Right forelimb (tissue), 1 donor: Measurements from ENCODE around the gene TECPR2.
"Not testable (repeated sequence)": the region's sequence is repeated elsewhere in the genome, so short reads cannot be mapped to it uniquely, and the experiment has no call there.

Source experiments
- DNase-seq: peaks from one replicate; pipeline ENCODE4 v3.0.0-alpha.2; 2018

The TECPR2 gene, protein sequence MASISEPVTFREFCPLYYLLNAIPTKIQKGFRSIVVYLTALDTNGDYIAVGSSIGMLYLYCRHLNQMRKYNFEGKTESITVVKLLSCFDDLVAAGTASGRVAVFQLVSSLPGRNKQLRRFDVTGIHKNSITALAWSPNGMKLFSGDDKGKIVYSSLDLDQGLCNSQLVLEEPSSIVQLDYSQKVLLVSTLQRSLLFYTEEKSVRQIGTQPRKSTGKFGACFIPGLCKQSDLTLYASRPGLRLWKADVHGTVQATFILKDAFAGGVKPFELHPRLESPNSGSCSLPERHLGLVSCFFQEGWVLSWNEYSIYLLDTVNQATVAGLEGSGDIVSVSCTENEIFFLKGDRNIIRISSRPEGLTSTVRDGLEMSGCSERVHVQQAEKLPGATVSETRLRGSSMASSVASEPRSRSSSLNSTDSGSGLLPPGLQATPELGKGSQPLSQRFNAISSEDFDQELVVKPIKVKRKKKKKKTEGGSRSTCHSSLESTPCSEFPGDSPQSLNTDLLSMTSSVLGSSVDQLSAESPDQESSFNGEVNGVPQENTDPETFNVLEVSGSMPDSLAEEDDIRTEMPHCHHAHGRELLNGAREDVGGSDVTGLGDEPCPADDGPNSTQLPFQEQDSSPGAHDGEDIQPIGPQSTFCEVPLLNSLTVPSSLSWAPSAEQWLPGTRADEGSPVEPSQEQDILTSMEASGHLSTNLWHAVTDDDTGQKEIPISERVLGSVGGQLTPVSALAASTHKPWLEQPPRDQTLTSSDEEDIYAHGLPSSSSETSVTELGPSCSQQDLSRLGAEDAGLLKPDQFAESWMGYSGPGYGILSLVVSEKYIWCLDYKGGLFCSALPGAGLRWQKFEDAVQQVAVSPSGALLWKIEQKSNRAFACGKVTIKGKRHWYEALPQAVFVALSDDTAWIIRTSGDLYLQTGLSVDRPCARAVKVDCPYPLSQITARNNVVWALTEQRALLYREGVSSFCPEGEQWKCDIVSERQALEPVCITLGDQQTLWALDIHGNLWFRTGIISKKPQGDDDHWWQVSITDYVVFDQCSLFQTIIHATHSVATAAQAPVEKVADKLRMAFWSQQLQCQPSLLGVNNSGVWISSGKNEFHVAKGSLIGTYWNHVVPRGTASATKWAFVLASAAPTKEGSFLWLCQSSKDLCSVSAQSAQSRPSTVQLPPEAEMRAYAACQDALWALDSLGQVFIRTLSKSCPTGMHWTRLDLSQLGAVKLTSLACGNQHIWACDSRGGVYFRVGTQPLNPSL (N-terminal part only)

DNA sequence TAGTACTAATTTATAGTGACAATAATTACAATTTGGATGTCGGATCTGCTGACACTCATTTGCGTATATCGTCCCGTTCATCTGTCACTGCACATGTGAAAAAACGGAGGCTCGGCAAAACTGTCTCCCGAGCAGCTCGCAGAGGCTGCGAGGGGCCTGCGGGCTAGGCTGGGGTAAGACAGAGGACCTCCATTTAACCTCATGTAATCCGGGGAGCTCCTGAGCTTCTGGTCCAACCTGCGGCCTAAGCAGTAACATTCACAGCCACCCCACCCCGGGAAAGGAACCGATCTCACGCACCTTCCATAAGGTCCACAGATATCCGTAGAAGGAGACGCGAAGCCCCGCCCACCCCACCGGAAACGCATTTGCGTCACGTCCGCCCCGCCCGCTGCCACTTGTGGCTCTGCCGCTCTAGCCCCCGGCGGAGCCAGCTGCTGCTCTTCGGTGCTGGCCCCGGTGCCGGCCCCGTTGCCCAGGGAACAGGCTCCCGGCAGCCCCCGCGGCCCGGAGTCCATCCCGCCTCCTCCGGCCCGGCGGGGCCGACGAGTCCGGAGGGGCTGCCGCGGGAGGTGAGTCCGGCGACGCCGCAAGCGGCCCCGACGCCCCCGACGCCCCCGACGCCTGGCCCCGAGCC is at the start of gene TECPR2, which contains the start of gene CINP:
TECPR2 (plus strand) TSS at position 397 of the 637 bp plus-strand sequence. CDS start 13,781 bp downstream, outside the sequence.
CINP (minus strand) TSS at position 346 of the 637 bp plus-strand sequence; CDS start at position 307, 39 bp downstream.
- peak; percentile 99 for DNase-seq

DNA sequence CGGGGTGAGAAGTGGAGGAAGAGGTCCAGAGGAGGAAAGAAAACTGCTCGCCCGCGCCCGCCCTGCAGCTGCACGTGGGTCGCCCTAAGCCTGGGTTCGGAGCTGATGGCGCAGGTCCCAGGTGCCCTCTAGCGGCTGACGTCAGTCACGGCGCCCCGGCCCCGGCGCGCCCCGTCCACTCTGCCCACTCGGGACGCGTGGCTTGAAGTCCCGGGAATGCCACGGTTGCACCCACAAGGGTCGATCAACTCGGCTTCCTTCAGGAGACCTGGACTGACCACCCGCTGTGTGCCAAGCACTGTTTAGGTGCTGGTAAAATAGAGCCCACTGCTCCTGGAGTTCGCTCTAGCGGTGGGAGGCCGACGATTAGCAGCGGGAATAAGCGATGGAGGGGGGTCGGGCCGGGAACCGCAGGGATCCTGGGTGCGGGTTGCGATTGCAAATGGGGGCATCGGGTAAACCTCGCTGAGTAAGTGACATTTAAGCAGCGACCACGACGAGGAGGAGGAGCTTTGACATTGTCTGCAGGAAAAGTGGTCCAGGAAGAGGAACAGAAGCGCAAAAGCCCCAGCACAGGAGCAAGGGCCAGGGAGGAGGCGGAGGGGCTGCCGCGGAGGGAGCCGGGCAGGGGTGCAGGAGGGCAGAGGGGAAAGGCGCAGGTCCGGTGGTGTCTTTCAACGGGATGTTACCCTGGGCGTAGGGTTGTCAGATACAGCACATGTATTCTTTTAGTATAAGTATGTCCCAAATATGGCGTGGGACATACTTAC is 48.3 kb upstream of the TECPR2 start:
- peak; percentile 91 for DNase-seq

DNA sequence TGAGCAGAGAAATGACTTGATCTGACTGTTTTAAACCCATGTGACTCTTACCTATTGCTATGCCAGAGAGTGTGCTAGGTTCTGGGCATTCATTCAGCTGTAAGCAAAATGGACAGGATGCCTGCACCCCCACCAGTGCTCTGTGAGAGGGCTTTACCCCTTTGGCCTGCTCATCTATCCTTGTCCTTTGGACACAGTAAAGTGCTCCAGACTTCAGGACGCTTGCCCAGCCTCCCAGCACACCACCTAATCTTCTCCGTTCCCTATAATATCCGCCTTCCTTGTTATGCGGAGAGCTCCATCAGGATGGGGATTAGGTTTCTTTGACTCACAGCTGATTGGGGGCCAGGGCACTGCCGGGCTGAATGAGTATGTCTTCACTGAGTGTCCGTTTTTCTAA is 47.6 kb upstream of the TECPR2 start:
- no peak for DNase-seq

DNA sequence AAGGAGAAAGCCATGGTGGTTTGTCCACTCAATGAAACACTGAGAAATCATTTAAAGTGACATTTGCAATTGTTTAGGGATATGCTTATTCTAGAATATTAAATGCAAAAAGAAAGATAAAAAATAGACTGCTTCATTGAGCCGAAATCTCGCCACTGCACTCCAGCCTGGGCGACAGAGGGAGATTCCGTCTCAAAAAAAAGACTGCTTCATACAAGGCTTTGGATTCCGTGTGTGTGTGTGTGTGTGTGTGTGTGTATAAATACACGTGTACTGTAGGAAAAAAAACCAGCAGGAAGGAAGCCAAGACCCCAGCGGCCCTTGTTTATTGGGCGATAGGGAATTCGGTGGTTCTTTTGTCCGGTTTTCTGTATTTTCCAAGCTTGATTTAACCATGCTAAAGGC is 46.4 kb upstream of the TECPR2 start:
- DNase-seq = no peak

DNA sequence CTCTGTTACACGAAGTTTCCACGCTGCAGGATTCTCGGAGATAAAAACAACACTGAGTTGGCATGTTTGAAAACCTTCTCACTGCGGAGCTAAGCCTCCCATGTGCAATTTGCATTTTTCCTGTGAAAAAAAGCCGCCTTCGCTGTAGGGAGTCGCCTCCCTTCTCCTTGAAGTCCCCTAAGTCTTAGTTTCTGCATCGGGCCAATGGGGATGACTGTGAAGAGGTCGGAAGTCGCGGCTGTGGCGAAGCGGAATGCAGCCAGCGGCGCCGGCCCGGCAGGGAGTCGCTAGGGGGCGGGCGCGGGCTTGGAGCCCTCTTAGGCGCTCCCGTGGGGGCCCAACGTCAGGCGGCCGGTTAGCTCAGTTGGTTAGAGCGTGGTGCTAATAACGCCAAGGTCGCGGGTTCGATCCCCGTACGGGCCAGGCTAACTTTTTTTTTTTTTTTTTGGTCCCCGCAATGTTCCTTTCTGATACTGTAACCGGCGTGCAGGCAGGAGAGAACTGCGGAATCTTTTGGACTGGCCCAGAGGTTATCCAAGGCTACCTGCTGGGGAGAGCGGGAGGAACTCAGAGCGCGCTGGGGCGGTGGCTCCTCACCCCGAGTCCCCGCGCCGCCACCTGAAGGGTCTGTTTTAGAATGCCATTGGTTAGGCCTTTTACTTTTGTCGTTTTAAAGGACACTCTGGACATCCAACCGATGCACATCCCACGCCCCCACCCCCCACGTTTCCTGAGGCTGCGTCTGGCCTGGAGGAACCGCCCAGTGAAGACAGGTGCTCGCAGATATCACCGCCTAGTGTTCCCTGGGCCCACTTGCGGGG is 45.8 kb upstream of the TECPR2 start:
- DNase-seq = peak; percentile 99

DNA sequence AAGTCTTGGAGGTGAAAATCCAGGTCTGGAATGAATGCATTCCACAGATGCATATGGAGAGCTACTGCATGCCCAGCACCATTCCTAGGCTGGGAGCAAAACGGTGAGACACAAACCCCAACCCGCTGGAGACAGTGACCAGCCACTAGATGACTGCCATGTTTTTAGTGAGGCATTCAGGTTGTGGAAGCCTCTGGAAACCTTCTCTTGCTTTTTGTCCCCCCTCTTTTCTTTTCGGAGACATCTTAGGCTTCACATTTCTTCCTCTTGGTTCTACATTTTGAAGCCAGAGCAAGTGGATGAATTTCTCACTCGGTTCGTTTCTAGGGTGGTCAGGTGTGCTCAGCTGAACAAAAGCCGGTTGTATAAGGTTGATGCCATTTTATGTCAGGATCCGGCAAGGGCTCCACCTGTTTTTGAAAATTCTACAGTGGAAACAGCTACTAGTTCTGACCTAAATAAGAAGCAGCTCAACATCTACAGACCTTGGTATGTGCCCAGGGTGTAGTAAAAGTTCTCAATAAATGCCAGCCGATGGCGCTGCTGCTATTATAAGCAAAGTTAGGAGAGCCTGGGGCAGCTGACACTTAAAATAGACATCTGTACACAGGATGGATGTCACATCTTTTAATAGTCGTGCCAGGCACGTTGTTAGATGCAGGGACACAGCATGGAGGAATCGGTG is 45.0 kb upstream of the TECPR2 start:
- no peak for DNase-seq

DNA sequence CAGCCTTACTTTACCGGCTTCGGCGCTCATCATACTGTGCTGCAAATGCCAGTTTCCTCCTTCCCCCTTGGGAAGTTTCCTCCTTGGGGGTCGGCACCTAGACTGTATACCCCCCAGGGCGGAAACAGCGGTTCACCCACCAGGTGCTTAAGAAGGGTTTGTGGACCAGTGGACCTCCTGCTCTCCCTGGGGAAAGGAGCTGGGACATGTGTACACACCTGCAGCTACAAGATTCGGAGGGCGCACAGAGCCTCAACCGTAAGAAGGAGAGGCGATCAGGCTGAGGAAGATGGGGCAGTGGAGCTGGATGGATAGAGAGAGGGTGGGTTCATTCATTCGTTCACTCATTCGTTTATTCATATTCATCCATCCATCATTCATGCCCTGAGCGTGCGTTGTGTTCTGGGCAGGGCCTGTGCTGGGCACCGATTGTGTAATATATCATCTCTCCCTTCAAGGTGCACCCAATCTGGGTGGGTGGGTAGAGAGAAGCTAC is 43.9 kb upstream of the TECPR2 start:
- DNase-seq = peak; percentile 54

DNA sequence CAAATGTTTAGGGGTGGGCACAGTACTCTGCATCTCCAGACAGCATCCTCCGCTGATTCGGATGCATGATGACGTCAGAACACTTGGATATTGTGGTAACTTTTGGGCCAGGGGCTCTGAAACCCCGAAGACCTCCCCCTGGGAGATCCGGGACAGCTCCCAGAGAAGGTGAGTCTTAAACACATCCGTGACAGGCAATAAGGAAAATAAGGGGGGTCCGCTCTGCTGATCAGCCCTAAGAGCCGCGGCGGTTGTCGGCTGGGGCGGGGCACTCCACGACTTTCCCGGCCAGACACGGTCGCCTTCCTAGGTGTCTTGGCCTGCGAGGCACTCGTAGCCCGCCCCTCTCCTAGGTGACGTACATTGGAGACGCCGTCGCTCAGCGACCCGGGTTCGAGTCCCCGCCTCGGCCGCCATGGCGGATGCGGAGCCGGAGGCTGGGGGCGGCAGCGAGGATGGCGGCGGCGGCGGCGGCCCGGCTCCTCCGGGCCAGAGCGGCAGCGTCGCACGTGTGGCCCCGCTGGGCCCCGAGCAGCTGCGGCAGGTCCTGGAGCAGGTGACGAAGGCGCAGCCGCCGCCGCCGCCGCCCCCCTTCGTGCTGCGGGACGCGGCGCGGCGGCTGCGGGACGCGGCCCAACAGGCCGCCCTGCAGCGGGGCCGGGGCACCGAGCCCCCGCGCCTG is 43.2 kb upstream of the TECPR2 start, which contains the start of gene ZNF839:
ZNF839 (plus strand) TSS at position 396 of the 682 bp plus-strand sequence; CDS start at position 416, 20 bp downstream.
- DNase-seq = peak; percentile 96

DNA sequence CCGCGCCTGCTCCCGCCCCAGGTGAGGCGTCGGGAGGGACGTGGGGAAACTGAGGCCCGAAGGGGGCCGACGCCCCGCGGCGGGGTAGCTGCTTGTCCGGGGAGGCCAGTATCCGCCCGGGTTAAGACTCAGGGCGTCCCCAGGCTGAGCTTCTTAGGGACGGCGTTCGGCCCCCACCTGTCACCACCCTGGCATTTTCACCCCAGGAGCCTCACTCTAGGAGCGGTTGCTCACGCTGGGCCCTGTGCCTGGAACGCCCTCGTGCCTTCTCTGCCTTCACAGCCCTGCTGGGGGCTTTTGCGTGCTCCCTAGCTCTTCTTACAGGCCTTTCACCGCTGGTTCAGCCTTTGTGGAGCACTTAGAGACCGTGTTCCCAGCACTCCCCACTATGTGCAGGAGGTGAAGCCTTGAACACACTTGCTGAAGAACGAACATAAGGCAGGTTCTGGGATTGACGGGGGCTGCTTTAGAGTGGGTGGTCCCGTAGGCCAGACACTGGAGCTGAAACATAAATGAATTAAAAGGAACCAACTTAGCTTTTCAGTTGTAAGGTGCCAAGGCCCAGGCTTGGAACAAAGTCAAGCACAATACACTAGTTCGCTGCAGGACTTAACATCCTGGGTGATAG is 42.6 kb upstream of the TECPR2 start:
- peak; percentile 63 for DNase-seq

DNA sequence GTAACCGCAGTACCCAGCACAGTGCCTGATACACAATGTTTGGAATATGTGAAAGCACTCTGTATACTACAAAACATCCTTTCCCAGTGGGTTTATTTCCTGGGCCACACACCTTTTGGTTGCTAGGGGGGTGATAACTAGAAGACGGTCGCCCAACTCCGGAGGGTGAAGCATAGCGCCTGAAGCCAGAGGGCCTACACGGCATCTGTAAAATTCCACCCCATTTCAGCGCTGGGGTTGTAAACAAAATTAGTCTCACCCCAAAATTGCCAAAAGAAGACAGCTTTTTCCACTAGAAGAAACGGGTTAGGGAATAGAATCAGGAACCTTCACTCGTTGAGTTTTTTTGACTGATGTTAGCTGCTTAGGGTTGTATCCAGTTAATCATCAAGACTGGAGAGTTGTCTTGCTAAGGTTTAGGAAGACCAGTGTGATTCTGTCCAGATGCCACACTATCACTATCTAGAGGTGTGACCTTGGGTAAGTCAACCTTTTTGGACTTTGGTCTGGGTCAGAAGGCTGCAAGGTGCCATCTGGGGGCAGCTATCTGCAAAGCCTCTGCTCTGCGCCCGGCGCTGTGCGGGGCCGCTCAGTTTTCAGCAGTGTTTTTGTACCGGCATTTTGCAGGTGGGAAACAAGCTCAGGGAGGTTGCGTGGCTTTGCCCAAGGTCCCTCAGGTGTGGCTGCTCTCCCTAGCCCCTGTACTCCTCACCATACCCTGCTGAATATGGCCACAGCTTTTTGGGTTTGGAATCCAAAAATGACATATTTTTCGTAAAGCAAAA is 41.9 kb upstream of the TECPR2 start:
- DNase-seq = no peak

DNA sequence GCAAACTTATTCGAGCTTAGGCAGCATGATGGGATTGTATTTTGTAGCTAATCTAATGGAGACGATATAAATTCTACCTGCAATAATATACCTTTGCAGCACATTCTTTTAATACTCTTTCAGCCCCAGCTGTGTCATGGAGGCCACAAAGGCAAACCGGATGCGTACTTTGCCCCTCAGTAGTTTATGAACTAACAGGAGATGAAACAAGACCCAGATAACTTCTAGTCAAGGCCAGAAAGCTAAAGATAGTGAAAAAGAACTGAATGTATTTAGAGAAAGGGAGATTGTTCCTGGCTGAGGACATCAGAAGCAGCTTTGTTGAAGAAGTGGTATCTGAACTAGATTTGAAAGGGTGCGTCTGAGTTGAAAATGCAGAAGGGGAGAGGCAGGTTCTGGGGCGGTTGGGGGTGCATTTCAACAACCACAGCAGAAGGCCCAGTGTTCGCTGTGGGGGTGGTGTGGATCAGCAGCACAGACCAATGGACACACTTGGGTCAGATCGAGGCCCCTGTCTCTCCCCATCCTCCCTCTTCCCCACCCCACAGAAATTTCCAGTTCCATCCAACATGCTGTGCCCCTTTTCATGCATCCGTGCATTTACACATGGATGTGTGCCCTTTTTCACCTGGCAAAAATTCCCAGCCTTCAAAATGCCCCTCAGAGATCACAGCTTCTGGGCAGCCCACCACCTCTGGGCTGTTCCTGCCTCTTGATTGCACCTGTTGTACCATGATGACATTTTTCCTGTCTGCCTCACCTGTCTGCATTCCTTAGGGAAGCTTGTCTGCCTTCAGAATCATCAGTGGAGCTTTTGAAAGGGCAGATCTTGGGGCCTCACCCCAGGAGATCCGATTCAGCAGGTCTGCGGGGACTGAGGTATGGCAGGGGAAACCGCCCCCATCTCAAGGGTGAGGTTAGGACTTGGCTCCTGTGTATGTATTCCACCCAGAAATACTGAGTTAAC is 41.0 kb upstream of the TECPR2 start:
- DNase-seq = no peak

DNA sequence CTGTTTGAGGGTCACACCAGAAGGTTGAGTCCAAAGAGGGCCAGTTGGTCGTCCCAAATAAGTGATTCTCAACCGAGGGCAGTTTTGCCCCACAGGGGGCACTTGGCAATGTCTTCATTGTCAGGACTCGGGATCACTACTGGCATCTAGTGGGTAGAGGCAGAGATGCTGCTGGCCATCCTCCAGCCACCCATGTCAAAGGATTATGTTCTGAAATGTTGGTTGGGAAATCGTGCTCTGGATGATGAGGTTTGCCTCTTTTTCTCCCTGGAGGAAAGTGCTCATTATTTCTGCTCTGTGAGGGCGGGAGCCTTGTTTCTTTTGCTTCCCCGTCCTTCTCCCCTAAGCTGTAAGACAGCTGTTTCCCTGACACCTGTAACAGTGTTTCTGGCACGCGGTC is 39.6 kb upstream of the TECPR2 start:
- DNase-seq = peak; percentile 52

DNA sequence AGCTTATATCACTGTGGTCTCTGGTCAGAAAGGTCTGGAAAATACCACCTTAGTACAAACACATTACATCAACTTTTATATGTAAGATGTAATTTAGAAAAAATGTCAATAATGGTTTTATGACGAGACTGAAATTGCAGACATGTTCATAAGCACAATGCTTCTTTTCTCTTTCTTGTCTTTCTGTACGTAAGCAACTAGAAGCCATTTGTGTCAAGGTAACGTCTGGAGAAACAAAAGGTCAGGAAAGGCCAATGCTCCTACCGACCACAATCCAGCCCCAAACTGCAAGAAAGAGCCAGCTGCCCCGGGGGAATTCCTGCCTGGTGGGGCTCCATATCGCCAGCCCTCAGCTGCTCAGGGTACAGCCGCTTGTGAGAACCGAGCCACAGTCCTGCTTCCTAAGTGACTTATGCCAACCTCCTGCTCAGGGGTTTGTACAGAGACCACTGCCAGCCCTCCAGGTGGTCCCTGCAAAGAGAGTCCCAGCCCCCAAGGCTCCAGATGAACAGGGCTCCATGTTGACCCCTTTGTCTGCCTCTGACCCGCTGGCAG is 36.9 kb upstream of the TECPR2 start:
- no peak for DNase-seq

DNA sequence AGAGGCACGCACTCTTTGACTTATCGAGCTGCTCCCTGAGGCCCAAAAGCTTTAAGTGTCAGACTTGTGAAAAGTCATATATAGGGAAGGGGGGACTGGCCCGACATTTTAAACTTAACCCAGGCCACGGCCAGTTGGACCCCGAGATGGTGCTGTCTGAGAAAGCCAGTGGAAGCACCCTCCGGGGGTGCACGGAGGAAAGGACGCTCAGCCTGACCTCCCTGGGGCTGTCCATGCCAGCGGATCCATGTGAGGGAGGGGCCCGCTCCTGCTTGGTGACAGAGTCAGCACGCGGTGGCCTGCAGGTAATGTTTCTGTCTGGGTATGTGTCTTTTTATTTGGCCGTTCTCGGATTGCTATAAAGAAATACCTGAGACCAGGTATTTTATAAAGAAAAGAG is 36.2 kb upstream of the TECPR2 start:
- no peak for DNase-seq

DNA sequence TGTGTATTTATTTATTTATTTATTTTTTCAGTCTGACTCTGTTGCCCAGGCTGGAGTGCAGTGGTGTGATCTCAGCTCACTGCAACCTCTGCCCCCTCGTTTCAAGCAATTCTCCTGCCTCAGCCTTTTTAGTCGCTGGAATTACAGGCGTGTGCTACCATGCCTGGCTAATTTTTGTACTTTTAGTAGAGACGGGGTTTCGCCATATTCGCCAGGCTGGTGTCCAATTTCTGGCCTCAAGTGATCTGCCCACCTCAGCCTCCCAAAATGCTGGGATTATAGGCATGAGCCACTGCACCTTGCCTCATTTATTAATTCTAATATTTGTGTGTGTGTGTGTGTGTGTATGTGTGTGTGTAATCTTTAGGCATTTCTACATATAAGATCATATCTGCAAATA is 33.4 kb upstream of the TECPR2 start:
- DNase-seq = not testable (repeated sequence)

DNA sequence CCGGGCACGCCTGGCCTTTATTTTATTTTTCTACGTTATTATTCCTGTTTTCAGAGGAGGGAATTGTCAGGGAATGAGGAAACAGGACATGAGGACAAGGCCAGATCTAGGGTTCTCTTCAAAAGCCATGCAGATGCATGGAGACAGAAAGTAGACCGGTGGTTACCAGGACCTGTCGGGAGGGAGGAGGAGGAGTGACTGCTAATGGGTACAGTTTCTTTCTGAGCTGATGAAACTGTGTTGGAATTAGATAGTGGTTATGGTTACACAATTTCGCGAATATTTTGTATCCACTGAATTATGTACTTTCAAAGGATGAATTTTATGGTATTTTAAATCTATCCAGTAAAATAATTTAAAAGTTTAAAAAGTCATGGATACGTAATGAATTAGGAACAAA is 31.9 kb upstream of the TECPR2 start:
- no peak for DNase-seq
